ENCODE data around the gene RNF224. TPM values are rescaled to one million over a fixed set of nuclear protein-coding genes. Genes with fewer than 3 reads are reported as not detected.

RNF224 gene
- total and polyA plus RNA-seq, 2 of the 13 experiments (the other 11 are each of a cell fraction or from before 2014, with no cell fraction given): 0.09 TPM; not detected in 1

DNA sequence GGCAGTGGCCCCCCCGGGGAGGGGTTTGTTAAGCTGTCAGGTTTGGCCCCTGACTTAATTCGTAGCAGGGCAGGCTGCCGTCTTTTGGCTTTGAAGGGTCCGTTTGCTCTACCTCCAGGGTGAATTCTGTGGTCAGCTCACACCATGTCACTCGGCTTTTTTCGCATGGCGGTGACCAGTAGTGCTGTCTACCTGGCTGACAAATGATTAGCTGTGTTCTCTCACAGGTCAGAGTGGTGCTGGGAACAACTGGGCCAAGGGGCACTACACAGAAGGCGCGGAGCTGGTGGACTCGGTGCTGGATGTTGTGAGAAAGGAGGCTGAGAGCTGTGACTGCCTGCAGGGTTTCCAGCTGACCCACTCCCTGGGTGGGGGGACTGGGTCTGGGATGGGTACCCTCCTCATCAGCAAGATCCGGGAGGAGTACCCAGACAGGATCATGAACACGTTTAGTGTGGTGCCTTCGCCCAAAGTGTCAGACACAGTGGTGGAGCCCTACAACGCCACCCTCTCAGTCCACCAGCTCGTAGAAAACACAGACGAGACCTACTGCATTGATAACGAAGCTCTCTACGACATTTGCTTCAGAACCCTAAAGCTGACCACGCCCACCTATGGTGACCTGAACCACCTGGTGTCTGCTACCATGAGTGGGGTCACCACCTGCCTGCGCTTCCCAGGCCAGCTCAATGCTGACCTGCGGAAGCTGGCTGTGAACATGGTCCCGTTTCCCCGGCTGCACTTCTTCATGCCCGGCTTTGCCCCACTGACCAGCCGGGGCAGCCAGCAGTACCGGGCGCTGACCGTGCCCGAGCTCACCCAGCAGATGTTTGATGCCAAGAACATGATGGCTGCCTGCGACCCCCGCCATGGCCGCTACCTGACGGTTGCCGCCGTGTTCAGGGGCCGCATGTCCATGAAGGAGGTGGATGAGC lies 15.2 kb downstream of the RNF224 start:
- BruUV-seq (replicated peaks): TSS peak; percentile 75
- peaks cover 4 to 19% of the 10 kb centered on the region in 2 experiments; a peak in 4 of 5 replicates for H3K36me3 ChIP-seq (replicated peaks in 1 of 2; ENCODE audit: control insufficient read depth in 1 of 2, insufficient read depth in 2 of 2, low read length in 2 of 2)
- no peaks in the 10 kb centered on the region for H3K9me3 ChIP-seq (ENCODE audit: low read length)
- H3K4me2 ChIP-seq (ENCODE audit: low read depth, low read length): peak overlapping the region; percentile 99
- intact Hi-C loops (cut with micrococcal nuclease; ENCODE audit: unreplicated experiment): no loop called here
- POLR2A ChIA-PET: interaction anchor here (0.6 to 7.7 kb wide), 22 partner anchors 9 to 213 kb away, joined by 3 to 317 read pairs (median 5); partner anchors contain the start of genes MAN1B1, NELFB, RNF208 and RNF224
- FAIRE-seq (no peak), ATAC-seq (no peak), DNase-seq (ENCODE audit: low spot score) (no peak)
- H3K9ac ChIP-seq (ENCODE audit: insufficient read depth, low read depth, low read length): peak overlapping the region; percentile 92
- CTCF ChIA-PET (ENCODE audit: low intra/inter-chr PET ratio, low total read pairs): no interaction called here
- 79% methylated on average over 18 of the region's 36 CpGs for WGBS (ENCODE audit: low lambda C conversion rate)
- in situ Hi-C loops (cut with HindIII; ENCODE audit: extremely low pct_ligation_motif_present, low pct_unique_long_range_greater_than_20kb): no loop called here
- H3K4me3 ChIP-seq (replicated peaks in 1 of 3; ENCODE audit: insufficient read depth in 1 of 3, low read depth in 2 of 3, low read length in 3 of 3): peak overlapping the region; percentile 89 to 94 (median 94)
- H3K79me2 ChIP-seq (ENCODE audit: insufficient read depth, low read length): peaks cover 33% of the 10 kb centered on the region
- H4K20me1 ChIP-seq (ENCODE audit: insufficient read depth, low read length): peaks cover 27% of the 10 kb centered on the region
- peak overlapping the region; percentile 91 for H3K27ac ChIP-seq (ENCODE audit: extremely low read length, insufficient read depth, low read length)
- no peak overlapping the region for H2AFZ ChIP-seq (ENCODE audit: low read length)
- peaks cover 2 to 4% of the 10 kb centered on the region in 2 experiments; a peak in 2 of 5 replicates for H3K27me3 ChIP-seq (ENCODE audit: control insufficient read depth in 1 of 2, insufficient read depth in 2 of 2, low read length in 2 of 2)
- H3K4me1 ChIP-seq (ENCODE audit: insufficient read depth, low read length): peaks cover 64% of the 10 kb centered on the region
- TF ChIP-seq POLR2AphosphoS2 (IDR thresholded peaks at IDR 0.05; ENCODE audit: low read depth, low read length) (no peak), MTA1 (CRISPR knock-in tag; IDR thresholded peaks at IDR 0.05; ENCODE audit: borderline replicate concordance) (0 out of 2 replicates have a peak, but pooled peaks have one; percentile 9), HNRNPL (IDR thresholded peaks at IDR 0.05; ENCODE audit: low read depth, low read length) (0 out of 2 replicates have a peak, but pooled peaks have one; percentile 52), NR1H2 (CRISPR knock-in tag; IDR thresholded peaks at IDR 0.05; ENCODE audit: borderline replicate concordance, low read depth) (0 out of 2 replicates have a peak, but pooled peaks have one; percentile 15), ELF4 (CRISPR knock-in tag; IDR thresholded peaks at IDR 0.05; ENCODE audit: borderline replicate concordance) (no peak), ZNF160 (CRISPR knock-in tag; IDR thresholded peaks at IDR 0.05) (peak; percentile 5; the same call in 1 of the 2 replicates), NR2F6 (IDR thresholded peaks at IDR 0.05) (0 out of 2 replicates have a peak, but pooled peaks have one; percentile 5), NR2F6 (CRISPR knock-in tag; IDR thresholded peaks at IDR 0.05) (no peak), HHEX (CRISPR knock-in tag; IDR thresholded peaks at IDR 0.05) (no peak)
- TF ChIP-seq, protein P1, sequence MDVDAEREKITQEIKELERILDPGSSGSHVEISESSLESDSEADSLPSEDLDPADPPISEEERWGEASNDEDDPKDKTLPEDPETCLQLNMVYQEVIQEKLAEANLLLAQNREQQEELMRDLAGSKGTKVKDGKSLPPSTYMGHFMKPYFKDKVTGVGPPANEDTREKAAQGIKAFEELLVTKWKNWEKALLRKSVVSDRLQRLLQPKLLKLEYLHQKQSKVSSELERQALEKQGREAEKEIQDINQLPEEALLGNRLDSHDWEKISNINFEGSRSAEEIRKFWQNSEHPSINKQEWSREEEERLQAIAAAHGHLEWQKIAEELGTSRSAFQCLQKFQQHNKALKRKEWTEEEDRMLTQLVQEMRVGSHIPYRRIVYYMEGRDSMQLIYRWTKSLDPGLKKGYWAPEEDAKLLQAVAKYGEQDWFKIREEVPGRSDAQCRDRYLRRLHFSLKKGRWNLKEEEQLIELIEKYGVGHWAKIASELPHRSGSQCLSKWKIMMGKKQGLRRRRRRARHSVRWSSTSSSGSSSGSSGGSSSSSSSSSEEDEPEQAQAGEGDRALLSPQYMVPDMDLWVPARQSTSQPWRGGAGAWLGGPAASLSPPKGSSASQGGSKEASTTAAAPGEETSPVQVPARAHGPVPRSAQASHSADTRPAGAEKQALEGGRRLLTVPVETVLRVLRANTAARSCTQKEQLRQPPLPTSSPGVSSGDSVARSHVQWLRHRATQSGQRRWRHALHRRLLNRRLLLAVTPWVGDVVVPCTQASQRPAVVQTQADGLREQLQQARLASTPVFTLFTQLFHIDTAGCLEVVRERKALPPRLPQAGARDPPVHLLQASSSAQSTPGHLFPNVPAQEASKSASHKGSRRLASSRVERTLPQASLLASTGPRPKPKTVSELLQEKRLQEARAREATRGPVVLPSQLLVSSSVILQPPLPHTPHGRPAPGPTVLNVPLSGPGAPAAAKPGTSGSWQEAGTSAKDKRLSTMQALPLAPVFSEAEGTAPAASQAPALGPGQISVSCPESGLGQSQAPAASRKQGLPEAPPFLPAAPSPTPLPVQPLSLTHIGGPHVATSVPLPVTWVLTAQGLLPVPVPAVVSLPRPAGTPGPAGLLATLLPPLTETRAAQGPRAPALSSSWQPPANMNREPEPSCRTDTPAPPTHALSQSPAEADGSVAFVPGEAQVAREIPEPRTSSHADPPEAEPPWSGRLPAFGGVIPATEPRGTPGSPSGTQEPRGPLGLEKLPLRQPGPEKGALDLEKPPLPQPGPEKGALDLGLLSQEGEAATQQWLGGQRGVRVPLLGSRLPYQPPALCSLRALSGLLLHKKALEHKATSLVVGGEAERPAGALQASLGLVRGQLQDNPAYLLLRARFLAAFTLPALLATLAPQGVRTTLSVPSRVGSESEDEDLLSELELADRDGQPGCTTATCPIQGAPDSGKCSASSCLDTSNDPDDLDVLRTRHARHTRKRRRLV (CRISPR knock-in tag; IDR thresholded peaks at IDR 0.05): no peak
- TF ChIP-seq, protein P2, sequence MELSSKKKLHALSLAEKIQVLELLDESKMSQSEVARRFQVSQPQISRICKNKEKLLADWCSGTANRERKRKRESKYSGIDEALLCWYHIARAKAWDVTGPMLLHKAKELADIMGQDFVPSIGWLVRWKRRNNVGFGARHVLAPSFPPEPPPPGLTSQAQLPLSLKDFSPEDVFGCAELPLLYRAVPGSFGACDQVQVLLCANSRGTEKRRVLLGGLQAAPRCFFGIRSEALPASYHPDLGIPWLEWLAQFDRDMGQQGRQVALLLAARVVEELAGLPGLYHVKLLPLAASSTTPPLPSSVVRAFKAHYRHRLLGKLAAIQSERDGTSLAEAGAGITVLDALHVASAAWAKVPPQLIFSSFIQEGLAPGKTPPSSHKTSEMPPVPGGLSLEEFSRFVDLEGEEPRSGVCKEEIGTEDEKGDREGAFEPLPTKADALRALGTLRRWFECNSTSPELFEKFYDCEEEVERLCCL (CRISPR knock-in tag; IDR thresholded peaks at IDR 0.05; ENCODE audit: borderline replicate concordance): peak; percentile 63; the same call in 1 of the 2 replicates
- TF ChIP-seq, protein P3, sequence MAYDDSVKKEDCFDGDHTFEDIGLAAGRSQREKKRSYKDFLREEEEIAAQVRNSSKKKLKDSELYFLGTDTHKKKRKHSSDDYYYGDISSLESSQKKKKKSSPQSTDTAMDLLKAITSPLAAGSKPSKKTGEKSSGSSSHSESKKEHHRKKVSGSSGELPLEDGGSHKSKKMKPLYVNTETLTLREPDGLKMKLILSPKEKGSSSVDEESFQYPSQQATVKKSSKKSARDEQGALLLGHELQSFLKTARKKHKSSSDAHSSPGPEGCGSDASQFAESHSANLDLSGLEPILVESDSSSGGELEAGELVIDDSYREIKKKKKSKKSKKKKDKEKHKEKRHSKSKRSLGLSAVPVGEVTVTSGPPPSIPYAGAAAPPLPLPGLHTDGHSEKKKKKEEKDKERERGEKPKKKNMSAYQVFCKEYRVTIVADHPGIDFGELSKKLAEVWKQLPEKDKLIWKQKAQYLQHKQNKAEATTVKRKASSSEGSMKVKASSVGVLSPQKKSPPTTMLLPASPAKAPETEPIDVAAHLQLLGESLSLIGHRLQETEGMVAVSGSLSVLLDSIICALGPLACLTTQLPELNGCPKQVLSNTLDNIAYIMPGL (CRISPR knock-in tag; IDR thresholded peaks at IDR 0.05; ENCODE audit: borderline replicate concordance in 1 of 2, low read depth in 1 of 2): 0 out of 4 replicates have a peak, but pooled peaks of 1 of the 2 experiments have one; percentile 5
- TF ChIP-seq, protein P4, sequence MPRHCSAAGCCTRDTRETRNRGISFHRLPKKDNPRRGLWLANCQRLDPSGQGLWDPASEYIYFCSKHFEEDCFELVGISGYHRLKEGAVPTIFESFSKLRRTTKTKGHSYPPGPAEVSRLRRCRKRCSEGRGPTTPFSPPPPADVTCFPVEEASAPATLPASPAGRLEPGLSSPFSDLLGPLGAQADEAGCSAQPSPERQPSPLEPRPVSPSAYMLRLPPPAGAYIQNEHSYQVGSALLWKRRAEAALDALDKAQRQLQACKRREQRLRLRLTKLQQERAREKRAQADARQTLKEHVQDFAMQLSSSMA (CRISPR knock-in tag; IDR thresholded peaks at IDR 0.05): no peak
